SK-N-DZ (cell line): ENCODE results near the gene ZNF787. TPM values are rescaled to one million over a fixed set of nuclear protein-coding genes. Genes with fewer than 3 reads are reported as not detected.
"Not testable (repeated sequence)": the region's sequence is repeated elsewhere in the genome, so short reads cannot be mapped to it uniquely, and the experiment has no call there.

Source experiments
- DNase-seq: peaks from one replicate; pipeline ENCODE4 v3.0.0-alpha.2; 2015; ENCODE audit warnings: low spot score
- polyA plus RNA-seq, 2 experiments: library from polyadenylated mRNA; depleted of rRNA; stranded (reverse); fragments of >200 nt; gene quantifications; 2 replicates each; pipeline ENCODE4 v1.2.3, GENCODE V29; 2014

The ZNF787 gene
- polyA plus RNA-seq (2014; cell fraction: cytosol; rRNA removed) = 11.9 and 15.2 TPM in 2 replicates
- polyA plus RNA-seq (2014; cell fraction: nucleus; rRNA removed) = 10.7 and 19.6 TPM in 2 replicates

DNA sequence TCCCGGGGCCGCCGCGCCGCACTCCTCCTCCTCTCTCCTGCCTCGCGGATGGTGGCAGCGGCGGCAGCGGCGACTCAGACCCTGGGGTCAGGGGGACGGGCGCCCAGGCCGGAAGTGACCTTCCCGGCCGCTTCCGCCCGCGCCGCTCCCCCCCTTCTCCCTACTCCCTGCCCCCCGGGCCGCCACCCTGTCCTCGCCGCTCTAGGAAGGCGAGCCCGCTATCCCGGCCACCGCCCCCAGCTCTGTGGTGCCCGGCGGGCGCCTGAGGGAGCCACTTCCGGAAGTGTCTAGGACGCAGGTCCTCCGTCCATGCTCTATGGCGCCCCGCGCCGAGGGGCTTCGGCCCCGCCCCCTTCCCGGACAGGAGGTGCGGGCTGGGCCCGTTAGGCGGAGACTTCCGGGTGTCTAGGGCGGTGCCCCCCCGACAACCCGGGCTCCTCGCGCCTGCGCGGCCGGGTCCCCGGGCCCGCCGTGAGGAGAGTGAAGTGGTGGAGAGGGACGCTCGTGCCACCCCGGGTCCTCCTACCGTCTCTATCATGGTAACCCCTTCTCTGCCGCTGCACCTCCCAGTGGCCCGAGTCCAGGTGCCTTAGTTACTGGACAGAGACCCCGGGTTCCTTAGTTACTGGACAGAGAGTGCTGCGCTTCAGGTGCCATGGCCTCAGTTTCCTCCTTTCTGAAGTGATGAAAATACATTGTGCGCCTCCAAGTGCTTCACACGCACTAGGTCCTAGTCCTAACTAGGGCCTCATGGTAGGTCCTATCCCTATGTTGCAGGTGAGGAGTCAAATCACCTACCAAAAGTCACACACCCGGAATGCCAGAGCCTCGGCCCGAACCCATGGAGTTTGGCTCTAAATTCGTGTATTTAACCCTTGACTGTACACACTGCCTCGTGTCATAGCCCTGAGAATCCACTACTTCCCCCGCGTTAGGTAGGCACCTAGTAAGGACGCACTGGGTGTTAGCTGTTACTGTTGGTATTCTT, at the start of gene ZNF787:
ZNF787 (minus strand) TSS at position 116 of the 988 bp plus-strand sequence. CDS start 18,078 bp downstream, outside the sequence.
- peak; percentile 94 for DNase-seq

DNA sequence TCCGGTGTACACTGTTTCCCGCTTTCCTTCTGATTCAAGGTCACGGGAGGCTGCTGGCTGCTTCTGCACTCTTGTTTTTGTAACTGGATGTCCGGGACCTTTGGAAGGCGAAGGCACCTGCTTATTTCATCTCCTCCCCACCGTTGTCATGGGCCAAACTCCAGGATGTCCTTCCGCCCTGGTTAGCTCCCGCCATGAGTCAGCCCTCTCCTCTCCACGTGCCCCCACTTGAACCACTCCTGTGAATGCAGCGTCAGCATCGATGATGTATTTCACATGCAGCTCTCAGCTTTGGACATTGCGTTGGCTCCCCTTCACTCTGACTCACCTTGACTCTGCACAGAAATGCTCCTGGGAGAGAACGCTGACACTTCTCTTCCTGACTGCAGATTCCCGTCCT, 49.2 kb upstream of the ZNF787 start:
- DNase-seq = no peak

DNA sequence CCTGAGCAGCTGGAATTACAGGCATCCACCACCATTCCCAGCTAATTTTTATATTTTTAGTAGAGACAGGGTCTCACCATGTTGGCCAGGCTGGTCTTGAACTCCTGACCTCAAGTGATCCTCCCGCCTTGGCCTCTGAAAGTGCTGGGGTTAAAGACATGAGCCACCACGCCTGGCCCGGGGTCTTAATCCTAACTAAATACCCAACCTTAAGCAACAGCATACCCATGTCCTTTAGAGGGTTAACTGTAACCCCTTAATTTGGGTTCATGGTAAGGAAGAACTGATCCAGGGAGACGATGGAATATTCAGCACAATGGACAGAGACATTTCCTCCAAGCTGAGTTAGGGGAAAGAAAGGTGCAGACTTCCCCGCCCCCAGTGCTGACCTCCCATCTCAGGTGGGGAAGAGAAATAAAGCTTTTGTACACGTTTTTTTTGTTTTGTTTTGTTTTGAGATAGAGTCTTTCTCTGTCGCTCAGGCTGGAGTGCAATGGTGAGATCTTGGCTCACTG, 46.0 kb upstream of the ZNF787 start:
- no peak for DNase-seq

DNA sequence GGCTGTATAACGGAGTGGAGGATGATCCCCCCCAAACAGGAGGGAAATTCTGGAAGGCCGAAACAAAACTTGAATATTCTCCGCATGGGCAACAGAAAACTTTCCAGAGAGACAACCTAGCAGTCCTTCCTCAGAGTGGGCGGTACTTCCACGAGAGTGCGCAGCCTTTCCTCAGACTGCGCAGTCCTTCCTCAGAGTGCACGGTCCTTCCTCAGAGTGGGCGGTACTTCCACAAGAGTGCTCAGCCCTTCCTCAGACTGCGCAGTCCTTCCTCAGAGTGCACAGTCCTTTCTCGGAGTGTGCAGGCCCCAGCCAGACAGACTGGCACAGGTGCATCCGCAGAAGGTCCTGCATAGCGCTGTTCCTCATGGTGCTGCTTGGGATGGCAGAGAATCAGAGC, 42.0 kb upstream of the ZNF787 start:
- no peak for DNase-seq

DNA sequence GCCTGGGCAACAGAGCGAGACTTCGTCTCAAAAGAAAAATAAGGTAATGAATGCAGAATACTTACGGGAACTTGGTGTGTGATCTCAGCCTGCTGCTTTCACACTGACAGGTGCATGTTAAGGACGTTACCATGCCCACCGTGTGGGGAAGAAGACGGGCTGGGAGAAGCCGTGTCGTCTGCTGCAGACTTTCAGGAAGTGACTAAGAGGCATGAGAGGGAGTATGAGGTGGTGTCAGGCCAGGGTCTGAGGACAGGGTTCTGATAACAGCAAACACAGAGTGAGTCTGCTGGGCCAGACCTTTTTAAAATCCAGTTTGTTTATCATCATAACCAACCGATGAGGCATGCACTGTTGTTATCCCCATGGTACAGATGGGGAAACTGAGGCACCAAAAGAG, 41.2 kb upstream of the ZNF787 start:
- no peak for DNase-seq

DNA sequence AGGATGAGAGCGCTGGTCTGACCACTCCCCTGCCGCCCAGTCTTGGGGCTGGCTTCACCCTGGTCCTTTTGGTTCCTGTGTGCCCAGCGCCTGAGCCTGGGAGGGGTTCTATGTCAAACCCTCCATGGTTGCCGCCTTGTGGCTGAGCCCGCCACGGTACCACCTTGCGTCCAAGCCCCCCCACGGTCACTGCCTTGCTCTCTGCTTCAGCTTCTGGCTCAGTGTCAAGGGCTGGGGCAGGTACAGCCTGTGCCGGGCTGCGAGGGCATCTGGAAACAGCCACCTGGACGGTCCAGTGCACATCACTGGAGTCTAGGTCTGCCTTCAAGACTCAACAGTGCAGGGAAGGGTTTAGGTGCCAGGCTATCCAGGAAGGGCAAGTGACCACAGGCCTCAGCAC, 40.4 kb upstream of the ZNF787 start:
- DNase-seq = no peak

DNA sequence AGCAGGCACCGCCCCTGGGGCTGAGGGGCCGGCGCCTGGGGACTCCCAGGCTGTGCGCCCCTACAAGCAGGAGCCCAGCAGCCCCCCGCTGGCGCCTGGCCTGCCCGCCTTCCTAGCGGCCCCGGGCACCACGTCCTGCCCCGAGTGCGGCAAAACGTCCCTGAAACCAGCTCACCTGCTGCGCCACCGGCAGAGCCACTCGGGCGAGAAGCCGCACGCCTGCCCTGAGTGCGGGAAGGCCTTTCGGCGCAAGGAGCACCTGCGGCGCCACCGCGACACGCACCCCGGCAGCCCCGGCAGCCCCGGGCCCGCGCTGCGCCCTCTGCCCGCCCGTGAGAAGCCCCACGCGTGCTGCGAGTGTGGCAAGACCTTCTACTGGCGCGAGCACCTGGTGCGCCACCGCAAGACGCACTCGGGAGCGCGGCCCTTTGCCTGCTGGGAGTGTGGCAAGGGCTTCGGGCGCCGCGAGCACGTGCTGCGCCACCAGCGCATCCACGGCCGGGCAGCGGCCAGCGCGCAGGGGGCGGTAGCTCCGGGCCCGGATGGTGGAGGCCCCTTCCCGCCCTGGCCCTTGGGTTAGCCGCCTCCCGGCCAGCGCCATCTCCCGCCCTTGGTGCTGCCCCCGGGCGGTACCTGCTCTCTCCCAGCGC, 38.7 kb upstream of the ZNF787 start:
- DNase-seq = no peak

DNA sequence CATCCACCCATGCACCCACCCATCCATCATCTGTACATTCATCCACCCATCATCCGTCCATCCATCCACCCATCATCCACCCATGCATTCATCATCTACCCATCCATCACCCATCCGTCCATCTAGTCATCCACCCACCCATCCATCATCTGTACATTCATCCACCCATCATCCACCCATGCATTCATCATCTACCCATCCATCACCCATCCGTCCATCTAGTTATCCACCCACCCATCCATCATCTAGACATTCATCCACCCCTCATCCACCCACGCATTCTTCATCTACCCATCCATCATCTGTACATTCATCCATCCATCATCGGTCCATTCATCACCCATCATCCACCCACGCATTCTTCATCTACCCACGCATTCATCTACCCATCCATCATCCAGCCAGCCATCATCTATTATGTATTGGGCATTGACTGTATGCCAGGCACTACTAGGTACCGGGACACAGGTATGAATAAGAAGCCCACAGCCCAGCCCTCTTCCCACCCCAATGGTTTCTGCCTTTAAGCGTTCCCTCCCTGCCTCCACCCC, 38.0 kb upstream of the ZNF787 start:
- no peak for DNase-seq

DNA sequence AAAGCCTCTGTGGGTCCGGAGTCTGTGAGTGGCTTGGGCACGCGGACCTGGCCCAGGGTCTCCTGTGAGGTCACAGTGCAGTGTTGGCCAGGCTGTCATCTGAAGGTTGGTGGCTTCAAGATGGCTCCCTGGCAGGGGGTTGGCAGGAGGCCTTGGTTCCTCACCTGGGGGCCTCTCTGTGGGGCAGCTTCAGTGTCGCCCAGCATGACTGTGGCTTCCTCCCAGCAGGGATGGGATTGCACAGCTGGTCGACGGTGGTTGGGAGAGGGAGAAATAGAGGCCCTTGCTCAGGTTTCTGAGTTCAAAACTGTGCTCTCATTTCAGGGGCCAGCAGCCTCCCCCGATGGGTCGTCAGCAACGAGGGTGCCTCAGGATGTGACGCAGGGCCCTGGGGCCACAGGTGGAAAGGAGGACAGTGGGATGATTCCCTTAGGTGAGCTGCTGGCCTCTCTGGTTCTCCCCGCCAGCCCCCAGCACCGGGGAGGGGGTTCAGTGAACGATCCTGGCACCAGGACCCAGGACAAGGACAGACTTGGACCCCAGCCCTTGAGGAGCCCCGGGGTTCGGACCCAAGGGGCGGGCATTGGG, 37.2 kb upstream of the ZNF787 start:
- DNase-seq = no peak

DNA sequence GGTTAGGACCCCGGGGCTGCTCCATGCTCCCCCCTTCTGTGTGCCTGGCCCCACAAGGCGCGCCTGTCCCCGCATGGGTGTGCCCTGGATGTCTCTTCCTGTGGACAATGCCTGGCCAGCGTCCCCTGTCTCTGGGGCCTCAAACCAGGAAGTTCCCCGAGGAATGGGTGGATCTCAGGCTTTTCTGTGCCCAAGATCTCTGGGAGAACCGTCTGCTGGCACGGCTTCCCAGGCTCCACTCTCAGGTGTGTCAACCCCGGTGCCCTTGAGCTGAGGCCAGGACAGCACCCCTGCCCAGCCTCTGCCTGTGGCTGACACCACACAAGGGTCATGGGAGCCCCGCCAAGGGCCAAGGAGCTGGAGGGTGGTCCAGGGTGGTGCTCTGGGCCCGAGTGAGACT, 35.7 kb upstream of the ZNF787 start:
- no peak for DNase-seq

DNA sequence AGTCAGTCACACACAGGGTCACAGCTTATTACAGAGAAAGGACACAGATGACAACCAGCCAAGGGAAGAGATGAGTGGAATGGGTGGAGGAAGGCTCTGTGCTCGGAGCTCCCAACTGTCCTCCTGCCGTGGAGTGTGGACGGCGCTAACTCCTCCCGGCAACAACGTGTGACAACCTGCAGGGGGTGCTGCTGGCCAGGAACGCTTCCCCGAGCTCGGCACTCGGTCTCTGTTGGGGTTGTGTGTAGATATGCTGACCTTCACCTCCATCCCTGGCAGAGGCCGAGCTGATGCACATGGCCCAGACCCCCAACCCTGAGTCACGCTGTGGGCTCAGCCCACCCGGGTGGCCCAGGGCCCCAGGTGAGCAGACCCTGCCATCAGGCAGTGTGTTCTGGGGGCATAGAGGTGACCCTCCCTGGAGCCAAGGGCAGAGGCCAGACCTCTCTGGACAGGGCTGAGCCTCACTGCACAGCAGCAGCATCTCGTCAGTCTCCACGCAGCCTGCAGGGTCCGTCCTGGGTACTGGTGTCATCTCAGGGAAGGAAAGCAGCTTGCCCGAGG, 34.1 kb upstream of the ZNF787 start:
- no peak for DNase-seq

DNA sequence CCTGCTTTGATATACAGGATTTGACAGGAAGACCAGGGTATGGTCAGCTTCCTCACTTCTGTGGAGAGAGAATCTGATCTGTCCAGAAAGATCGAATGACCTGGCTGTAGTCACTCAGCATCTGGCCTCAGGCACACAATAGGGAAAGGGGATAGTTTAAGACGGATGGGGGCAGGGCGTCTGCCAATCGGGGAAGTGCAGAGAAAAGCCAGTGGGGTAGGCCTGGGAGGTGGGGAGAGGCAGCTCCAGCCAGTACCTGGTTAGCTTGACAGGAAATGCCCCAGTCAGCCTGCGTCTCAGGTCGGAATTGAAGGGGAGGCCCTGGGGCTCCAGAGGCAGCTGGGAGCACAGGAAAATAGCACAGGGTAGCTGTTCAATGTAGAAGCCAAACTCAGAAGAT, 32.4 kb upstream of the ZNF787 start:
- no peak for DNase-seq

DNA sequence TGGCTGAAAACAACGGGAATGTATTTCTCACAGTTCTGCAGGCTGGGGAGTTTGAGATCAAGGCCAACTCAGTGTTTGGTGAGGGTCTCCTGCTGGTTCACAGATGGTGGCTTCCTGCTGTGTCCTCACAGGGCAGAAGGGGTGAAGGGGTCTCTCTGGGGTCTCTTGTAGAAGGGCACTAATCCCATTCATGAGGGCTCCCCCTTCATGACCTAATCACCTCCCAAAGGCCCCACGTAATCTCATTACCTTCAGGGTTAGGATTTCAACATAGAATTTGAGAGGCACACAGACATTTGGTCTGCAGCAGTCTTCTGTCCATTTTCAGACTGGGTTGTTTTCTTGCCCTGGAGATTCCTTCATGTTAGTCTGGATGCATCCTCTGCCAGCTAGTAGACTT, 31.5 kb upstream of the ZNF787 start:
- DNase-seq = no peak

DNA sequence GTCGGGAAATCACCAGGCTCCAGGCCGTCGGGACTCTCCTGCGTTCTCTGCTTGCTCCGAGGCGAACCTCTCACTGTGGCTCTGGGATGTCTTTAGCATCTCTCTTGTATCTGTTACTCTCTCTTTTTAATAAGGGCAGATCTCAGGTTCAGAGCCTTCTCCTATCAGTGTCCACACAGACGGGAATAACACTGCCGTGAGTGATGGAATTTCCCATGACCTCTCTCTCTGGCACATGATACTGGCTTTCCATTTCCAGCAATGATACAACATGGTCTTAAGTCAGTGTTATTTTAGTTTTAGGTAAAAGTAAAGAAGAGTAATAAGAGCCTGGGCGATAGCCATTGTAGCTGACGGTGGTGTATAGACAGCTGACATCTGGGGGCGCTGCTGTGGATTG, 29.3 kb upstream of the ZNF787 start:
- DNase-seq = no peak

DNA sequence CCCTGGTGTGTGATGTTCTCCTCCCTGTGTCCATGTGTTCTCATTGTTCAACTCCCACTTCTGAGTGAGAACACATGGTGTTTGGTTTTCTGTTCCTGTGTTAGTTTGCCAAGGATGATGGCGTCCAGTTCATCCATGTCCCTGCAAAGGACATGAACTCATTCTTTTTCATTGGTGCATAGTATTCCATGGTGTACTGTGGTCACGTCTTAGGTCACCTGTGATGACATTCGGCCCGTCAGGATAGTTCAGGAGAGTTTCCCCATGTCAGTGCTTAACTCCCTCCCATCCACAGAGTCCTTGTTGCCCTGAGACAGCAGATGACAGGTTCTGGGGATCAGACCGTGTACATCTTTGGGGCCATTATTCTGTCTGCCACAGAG, 28.6 kb upstream of the ZNF787 start:
- DNase-seq = no peak

DNA sequence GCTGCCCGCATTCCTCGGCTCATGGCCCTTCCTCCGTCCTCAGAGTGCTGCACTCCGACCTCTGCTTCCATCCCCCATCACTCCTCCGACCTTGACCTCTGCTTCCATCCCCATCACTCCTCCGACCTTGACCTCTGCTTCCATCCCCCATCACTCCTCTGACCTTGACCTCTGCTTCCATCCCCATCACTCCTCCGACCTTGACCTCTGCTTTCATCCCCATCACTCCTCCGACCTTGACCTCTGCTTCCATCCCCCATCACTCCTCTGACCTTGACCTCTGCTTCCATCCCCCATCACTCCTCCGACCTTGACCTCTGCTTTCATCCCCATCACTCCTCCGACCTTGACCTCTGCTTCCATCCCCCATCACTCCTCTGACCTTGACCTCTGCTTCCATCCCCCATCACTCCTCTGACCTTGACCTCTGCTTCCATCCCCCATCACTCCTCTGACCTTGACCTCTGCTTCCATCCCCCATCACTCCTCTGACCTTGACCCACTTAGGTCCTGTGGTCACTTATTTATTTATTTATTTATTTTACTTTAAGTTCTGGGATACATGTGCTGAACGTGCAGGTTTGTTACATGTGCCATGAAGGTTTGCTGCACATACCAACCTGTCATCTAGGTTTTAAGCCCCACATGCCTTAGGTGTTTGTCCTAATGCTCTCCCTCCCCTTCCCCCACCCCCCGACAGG, 28.0 kb upstream of the ZNF787 start:
- DNase-seq = not testable (repeated sequence)

DNA sequence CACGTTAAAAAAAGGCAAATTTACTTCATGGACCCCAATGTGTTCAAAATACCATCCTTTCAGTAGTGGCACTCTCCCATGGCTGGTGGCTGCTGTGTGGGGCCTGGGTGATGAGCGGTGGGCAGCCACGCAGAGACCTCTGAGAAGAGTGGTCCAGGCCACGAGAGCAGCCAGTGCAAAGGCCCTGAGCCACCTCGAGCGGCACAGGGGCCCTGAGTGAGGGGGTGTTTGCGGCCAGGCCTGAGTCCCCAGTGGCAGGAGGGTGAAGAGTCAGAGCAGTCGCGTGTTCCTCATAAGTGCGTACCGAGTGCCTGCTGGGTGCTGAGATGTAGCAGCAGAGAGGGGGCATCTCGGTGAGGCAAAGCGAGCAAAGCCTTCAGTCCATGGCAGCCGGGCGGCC, 27.0 kb upstream of the ZNF787 start:
- DNase-seq = no peak

DNA sequence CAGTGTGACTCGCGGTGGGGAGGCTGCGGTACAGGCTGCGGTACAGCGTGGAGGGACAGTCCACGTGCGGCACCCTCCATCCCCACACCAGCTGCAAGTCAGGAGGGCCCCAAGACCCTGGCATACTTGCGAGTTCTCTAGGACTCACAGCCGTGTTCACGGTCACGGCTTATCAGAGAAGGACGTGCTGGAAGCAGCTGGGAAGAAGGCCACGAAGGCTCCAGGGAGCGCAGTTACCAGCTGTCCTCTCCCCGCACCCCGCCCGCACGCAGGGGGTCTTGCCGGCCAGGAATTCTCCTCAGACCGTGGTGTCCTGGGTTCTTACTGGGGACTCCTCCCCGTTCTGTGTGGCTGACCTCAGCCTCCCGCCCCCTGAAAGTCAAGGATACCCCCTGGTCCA, 26.2 kb upstream of the ZNF787 start:
- no peak for DNase-seq

DNA sequence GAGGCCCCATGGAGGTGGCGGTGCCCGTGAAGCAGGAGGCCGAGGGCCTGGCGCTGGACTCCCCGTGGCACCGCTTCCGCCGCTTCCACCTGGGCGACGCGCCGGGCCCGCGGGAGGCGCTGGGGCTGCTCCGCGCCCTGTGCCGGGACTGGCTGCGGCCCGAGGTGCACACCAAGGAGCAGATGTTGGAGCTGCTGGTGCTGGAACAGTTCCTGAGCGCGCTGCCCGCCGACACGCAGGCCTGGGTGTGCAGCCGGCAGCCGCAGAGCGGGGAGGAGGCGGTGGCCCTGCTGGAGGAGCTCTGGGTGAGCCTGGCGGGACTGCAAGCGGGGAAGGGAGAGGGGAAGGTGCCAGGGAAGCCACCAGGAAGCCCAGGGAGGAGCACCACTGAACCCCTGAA, 25.8 kb upstream of the ZNF787 start:
- no peak for DNase-seq

DNA sequence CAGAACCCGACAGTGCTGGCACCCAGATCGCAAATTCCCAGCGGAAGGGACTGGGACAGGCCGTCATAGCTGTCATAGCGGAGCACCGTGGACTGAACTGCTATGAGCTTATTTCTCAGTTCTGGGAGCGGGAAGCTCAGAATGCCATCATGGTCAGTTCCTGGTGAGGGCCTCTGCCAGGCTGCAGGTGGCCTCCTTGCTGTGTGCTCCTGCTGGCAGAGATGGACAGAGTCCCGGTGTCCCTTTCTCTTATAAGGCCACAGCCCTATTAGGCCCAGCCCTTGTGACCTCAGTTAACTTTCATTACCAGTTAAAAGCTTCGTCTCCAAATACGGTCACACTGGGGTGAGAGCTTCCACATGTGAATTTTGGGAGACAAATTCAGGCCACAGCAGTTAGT, 24.6 kb upstream of the ZNF787 start:
- no peak for DNase-seq

DNA sequence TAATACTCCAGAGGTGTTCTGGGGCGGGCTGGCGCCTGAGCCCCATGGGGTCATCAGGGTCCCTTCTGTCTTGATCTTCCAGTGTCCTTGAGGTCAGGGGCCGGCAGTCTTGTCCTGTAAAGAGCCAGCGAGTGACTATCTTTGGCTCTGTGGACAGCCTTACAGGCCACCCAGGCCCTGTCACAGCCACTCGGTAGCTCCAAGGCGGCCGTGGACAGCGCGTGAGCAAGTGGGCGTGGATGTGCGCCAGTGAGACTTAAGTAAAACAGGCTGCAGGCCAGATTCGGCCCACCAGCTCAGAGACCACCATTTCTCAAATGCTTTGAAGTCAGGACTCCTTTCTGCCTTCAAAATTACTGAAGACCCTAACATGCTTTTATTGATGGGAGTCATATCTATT, 23.7 kb upstream of the ZNF787 start:
- no peak for DNase-seq
